Stimulated activated CD4-positive, alpha-beta T cell treated with anti-CD3 and anti-CD28 coated beads, Interleukin-2, amount 100 ng/mL, for 4 hours (primary cell): ENCODE results near the gene ZNF695.

Experiments used
- DNase-seq: peaks from one replicate; pipeline ENCODE4 v3.0.0-alpha.2; 2020; ENCODE audit warnings: low read depth

Gene ZNF695

GRCh38 chr1:246959944-246960693, 47.7 kb downstream of the ZNF695 start:
- no peak for DNase-seq

GRCh38 chr1:246954126-246954525, 53.7 kb downstream of the ZNF695 start:
- no peak for DNase-seq

GRCh38 chr1:246951413-246951812, 56.4 kb downstream of the ZNF695 start:
- DNase-seq = no peak

GRCh38 chr1:246949956-246950355, 57.9 kb downstream of the ZNF695 start:
- no peak for DNase-seq

DNA sequence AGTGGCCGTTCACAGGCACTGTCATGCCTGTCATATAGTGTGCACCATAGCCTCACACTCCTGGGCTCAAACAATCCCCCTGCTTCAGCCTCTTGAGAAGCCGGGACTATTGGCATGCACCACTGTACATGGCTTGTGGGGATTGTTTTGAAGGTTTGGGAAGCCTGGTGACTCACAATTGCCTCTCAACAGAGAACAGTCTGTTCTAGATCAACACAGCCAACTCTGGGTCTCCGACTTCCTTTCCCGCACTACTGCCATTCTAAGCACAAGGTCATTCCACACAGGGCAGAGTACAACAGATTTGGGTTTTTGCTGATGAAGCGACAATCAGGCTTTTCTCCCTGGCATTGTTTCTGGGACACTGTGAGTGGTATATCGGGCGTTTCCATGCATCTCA, 60.6 kb downstream of the ZNF695 start:
- no peak for DNase-seq

- DNase-seq = no peak
Observed at GRCh38 chr1:246946366-246946765, 61.5 kb downstream of the ZNF695 start.
